Measurements from ENCODE around the gene GDPD2.

The GDPD2 gene

DNA sequence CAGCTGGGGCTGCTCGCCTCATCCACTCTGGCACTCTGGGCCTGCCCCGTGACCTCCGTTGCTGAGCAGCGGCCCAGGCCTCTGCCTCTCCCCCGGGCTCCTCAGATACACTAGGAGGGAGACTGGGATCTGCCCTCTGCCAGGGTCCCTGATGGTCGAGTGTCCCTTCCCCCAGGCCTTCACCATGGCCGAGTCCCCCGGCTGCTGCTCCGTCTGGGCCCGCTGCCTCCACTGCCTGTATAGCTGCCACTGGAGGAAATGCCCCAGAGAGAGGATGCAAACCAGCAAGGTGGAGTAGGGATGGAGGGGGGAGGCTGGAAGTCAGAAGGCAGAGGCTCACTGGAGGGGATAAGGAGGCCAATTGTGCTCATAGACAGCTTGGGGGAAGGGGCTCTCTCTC lies 1.7 kb downstream of the GDPD2 start:
- Histone ChIP-seq H3K4me1 (ENCODE audit: control insufficient read depth, insufficient read depth, low read length) (peaks cover 32% of the 10 kb centered on the region), H3K27ac (ENCODE audit: insufficient read depth, low read depth, low read length, poor library complexity, severe bottlenecking) (peak overlapping the region; percentile 26), H3K27me3 (ENCODE audit: control insufficient read depth, insufficient read depth, low read length, poor library complexity, severe bottlenecking) (no peaks in the 10 kb centered on the region), H3K4me3 (ENCODE audit: insufficient read depth, low read depth, low read length) (no peak overlapping the region), H3K9me3 (ENCODE audit: control insufficient read depth, low read length) (no peaks in the 10 kb centered on the region), H3K36me3 (ENCODE audit: control insufficient read depth, insufficient read depth, low read length) (no peaks in the 10 kb centered on the region)
- WGBS, 2 experiments = 80 to 87% methylated on average over 10 of the region's 10 CpGs

DNA sequence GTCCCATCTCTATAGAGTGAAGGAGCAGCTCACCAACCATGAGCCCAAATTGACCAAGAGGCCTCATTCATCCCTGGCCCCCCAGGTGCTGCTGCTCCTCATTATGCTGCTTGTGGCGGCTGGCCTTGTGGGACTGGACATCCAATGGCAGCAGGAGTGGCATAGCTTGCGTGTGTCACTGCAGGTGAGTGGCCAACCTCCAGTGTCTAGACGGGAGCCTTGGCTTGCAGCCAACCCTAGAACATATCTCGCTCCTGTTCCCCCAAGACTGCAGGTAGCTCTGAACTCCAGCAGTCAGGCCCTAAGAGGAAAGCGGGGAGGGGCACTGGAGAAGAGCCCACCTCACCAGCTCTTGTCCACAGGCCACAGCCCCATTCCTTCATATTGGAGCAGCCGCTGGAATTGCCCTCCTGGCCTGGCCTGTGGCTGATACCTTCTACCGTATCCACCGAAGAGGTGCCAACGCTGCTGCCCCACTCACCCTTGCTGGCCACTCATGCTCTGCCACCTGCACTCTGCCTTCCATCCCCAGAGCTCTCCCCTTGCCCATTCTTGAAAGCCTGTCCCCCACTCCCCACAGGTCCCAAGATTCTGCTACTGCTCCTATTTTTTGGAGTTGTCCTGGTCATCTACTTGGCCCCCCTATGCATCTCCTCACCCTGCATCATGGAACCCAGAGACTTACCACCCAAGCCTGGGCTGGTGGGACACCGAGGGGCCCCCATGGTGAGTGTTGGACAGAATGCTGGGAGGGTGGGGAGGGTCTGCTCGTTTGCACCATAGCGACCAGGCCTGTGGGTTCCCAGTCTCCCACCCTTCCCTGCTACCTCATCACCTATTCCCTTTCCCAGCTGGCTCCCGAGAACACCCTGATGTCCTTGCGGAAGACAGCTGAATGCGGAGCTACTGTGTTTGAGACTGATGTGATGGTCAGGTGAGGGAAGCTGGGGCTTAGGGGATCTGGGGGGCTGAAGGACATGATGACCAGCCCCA lies 3.5 kb downstream of the GDPD2 start:
- Histone ChIP-seq H3K9me3 (ENCODE audit: control insufficient read depth, low read length) (no peaks in the 10 kb centered on the region), H3K4me3 (ENCODE audit: insufficient read depth, low read depth, low read length) (no peak overlapping the region), H3K27ac (ENCODE audit: insufficient read depth, low read depth, low read length, poor library complexity, severe bottlenecking) (no peak overlapping the region), H3K36me3 (ENCODE audit: control insufficient read depth, insufficient read depth, low read length) (no peaks in the 10 kb centered on the region), H3K4me1 (ENCODE audit: control insufficient read depth, insufficient read depth, low read length) (peaks cover 27% of the 10 kb centered on the region), H3K27me3 (ENCODE audit: control insufficient read depth, insufficient read depth, low read length, poor library complexity, severe bottlenecking) (no peaks in the 10 kb centered on the region)
- 93 to 95% methylated on average over 11 to 12 of the region's 15 CpGs for WGBS, 2 experiments

DNA sequence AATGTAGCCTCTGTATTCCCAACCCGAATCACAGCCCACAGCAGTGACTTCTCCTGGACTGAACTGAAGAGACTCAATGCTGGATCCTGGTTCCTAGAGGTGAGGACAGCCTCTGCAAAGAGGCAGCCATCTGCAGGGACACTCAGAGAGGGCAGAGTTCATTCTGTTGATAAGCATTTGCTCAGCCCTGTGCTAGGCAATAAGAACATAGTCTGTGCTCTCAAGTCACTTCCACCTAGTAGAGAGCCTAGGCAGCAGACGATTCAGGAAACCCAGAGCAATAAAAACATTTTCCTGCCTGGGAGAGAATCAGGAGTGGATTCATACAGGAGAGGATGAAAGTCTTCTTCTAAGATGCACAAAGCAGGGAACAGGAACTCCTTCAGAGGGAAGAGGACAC lies 4.3 kb downstream of the GDPD2 start:
- Histone ChIP-seq H3K4me1 (ENCODE audit: control insufficient read depth, insufficient read depth, low read length) (peaks cover 20% of the 10 kb centered on the region), H3K36me3 (ENCODE audit: control insufficient read depth, insufficient read depth, low read length) (no peaks in the 10 kb centered on the region)
- WGBS, 2 experiments = 91 to 98% methylated on average over 2 of the region's 2 CpGs

DNA sequence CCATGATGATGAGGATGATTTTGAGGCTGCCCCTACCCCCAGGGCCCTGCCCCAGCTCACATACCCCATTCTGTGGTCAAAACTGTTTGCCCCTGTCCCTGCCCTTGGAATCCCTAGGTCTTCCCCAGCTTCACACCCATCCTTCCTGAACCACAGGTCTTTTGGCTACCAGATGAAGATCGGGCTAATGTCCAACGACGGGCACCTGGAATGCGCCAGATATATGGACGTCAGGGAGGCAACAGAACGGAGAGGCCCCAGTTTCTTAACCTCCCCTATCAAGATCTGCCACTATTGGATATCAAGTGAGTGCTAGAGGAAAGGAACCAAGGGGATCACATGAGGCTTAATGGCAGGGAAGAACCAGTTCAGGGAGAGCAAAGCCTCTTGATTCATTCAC lies 6.6 kb downstream of the GDPD2 start:
- H3K9me3 ChIP-seq (ENCODE audit: control insufficient read depth, low read length) = no peaks in the 10 kb centered on the region
- H3K27ac ChIP-seq (ENCODE audit: insufficient read depth, low read depth, low read length, poor library complexity, severe bottlenecking) = no peak overlapping the region
- 93 to 95% methylated on average over 6 of the region's 6 CpGs for WGBS, 2 experiments
- H3K4me1 ChIP-seq (ENCODE audit: control insufficient read depth, insufficient read depth, low read length) = peaks cover 3% of the 10 kb centered on the region
- no peak overlapping the region for H3K4me3 ChIP-seq (ENCODE audit: insufficient read depth, low read depth, low read length)
- H3K36me3 ChIP-seq (ENCODE audit: control insufficient read depth, insufficient read depth, low read length) = no peaks in the 10 kb centered on the region
- H3K27me3 ChIP-seq (ENCODE audit: control insufficient read depth, insufficient read depth, low read length, poor library complexity, severe bottlenecking) = no peaks in the 10 kb centered on the region

More for the DNA sequence above, 4.3 kb downstream of the GDPD2 start:
- Histone ChIP-seq H3K4me3 (ENCODE audit: insufficient read depth, low read depth, low read length) (no peak overlapping the region), H3K27ac (ENCODE audit: insufficient read depth, low read depth, low read length, poor library complexity, severe bottlenecking) (no peak overlapping the region), H3K27me3 (ENCODE audit: control insufficient read depth, insufficient read depth, low read length, poor library complexity, severe bottlenecking) (no peaks in the 10 kb centered on the region), H3K9me3 (ENCODE audit: control insufficient read depth, low read length) (no peaks in the 10 kb centered on the region)

DNA sequence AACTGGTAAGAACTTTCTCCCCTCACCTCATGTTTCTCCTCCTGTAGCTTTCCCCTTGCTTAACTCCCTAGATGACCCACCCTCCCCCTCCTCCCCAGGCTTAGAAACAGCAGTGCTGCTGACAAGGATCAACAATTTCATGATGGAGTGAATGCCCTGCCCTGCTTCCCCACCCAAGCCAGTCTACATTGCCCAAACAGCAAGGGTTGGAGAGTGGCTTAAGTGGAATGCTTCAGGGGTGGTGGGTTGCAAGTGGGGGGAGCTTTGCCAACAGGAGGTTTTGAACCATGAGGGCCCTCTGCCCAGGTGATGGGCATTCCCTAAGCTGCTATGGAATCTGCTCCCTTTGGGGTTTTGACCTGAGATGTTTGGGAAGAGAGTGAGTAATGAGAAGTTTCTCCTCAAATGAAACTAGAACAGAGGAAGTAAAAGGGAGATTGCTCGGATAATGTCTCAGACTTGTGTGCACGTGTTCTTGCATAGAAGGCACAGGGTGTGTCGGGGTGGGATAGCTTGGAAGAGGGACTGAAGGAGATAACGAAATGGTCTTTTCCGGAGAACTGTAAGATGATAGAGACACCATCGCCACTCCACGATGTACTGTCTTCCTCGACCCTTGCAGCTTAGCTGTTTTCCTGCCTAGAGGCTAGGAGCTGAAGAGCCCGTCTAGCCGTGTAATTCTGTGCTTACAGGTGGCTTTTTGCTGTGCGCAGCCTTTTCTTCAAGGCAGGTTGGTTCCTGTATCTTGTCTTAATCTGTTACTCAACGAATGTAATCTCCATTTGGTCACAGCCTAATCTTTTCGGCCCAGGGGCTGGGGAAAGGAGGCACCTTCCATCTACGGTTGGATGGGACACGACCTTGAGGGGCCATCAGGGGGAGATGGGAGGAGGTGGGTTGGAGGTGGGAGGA lies 10.1 kb downstream of the GDPD2 start:
- Histone ChIP-seq H3K4me1 (ENCODE audit: control insufficient read depth, insufficient read depth, low read length) (peaks cover 12% of the 10 kb centered on the region), H3K36me3 (ENCODE audit: control insufficient read depth, insufficient read depth, low read length) (no peaks in the 10 kb centered on the region), H3K4me3 (ENCODE audit: insufficient read depth, low read depth, low read length) (peak overlapping the region; percentile 63), H3K27me3 (ENCODE audit: control insufficient read depth, insufficient read depth, low read length, poor library complexity, severe bottlenecking) (no peaks in the 10 kb centered on the region), H3K9me3 (ENCODE audit: control insufficient read depth, low read length) (no peaks in the 10 kb centered on the region), H3K27ac (ENCODE audit: insufficient read depth, low read depth, low read length, poor library complexity, severe bottlenecking) (no peak overlapping the region)
- WGBS, 2 experiments = 78 to 79% methylated on average over 15 of the region's 15 CpGs

DNA sequence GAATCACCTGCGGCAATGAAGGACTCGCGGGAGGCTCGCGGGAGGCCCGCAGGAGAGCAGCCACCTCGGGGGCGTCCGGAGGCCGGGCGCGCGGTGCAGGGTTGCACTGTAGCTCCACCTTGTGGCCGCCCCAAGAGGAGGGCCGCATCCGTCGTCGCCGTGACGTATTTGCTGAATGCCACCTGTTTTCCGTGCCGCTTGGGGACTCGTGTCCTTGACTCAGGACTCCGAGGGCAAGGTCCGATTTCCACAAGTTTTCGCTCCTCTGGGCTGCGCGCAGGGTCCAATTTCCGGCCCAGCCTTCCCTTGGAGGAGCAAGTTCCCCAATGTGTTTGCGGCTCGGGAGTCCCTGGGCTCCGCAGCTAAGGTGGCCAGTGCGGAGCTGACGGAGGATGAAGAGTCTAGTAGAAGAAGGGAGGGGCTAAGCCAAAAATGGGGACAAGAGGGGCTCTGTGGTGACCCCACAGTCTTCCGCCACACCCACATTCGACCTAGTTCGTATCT lies 10.8 kb downstream of the GDPD2 start:
- no peaks in the 10 kb centered on the region for H3K9me3 ChIP-seq (ENCODE audit: control insufficient read depth, low read length)
- WGBS, 2 experiments = 1% methylated on average over 37 of the region's 37 CpGs

DNA sequence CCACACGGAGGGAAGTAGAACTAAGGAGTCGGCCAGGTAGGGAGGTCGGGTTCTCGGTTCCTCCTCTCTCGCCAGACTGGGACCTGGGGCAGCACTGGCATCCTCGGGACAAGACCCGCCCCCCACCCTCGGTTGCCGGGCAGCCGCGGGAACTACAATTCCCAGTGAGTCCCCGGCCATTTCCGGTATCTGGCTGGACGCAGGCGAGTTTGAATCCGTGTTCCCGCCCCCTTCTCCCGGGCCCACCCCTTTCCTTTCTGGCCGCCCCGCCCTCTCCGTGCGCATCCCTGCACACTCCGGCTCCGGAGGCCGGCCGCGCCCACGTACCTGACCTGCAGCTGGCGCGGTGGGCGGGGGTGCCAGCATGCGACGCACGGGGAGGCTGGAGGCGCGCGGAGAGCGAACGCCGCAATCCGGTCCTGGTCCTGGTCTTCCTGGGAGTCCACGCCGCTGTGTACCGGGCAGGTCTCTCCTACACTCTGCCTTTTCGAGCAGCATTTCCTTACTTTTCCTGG lies 11.3 kb downstream of the GDPD2 start:
- H3K27ac ChIP-seq (ENCODE audit: insufficient read depth, low read depth, low read length, poor library complexity, severe bottlenecking) = peak overlapping the region; percentile 74
- WGBS, 2 experiments = 0 to 1% methylated on average over 43 to 45 of the region's 45 CpGs

More for the DNA sequence above, 10.8 kb downstream of the GDPD2 start:
- Histone ChIP-seq H3K4me1 (ENCODE audit: control insufficient read depth, insufficient read depth, low read length) (peaks cover 12% of the 10 kb centered on the region), H3K27me3 (ENCODE audit: control insufficient read depth, insufficient read depth, low read length, poor library complexity, severe bottlenecking) (no peaks in the 10 kb centered on the region), H3K4me3 (ENCODE audit: insufficient read depth, low read depth, low read length) (peak overlapping the region; percentile 63), H3K27ac (ENCODE audit: insufficient read depth, low read depth, low read length, poor library complexity, severe bottlenecking) (peak overlapping the region; percentile 74), H3K36me3 (ENCODE audit: control insufficient read depth, insufficient read depth, low read length) (no peaks in the 10 kb centered on the region)

DNA sequence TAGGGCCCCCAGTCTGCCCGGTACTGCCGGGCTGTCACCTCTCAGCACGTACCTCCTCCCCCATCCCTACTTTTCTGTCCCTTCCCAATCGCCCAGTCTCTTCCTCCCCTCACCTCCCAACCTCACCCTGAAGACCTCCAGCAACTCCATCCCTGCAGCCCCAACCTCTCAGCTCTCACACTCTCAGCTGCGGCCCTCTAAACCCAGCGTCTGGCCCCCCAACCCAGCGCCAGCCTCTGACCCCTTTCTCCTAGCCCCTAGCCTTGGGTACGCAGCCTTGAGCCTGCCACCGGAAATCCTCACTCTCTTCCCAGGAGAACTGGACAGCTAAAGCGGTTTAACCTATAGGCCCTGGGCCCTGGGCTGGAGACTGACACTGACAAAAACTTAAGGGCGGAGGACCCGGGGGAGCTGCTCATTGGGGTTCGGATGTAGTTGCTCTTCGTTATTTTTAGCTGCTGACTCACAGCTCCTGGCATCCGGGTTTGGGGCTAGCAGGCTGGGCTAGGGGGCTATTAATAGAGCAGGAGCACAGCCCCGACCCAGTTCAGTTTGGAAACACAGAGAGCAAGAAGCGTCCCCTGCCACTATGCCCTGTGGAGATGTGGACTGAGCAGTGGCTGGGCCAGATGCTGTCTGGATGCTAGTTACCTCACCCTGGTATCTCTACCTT lies 11.9 kb downstream of the GDPD2 start:
- Histone ChIP-seq H3K27me3 (ENCODE audit: control insufficient read depth, insufficient read depth, low read length, poor library complexity, severe bottlenecking) (no peaks in the 10 kb centered on the region), H3K9me3 (ENCODE audit: control insufficient read depth, low read length) (no peaks in the 10 kb centered on the region), H3K4me1 (ENCODE audit: control insufficient read depth, insufficient read depth, low read length) (peaks cover 12% of the 10 kb centered on the region), H3K27ac (ENCODE audit: insufficient read depth, low read depth, low read length, poor library complexity, severe bottlenecking) (no peak overlapping the region), H3K4me3 (ENCODE audit: insufficient read depth, low read depth, low read length) (peak overlapping the region; percentile 63), H3K36me3 (ENCODE audit: control insufficient read depth, insufficient read depth, low read length) (no peaks in the 10 kb centered on the region)
- 24 to 27% methylated on average over 17 of the region's 17 CpGs for WGBS, 2 experiments

More for the DNA sequence above, 11.3 kb downstream of the GDPD2 start:
- no peaks in the 10 kb centered on the region for H3K36me3 ChIP-seq (ENCODE audit: control insufficient read depth, insufficient read depth, low read length)
- H3K4me1 ChIP-seq (ENCODE audit: control insufficient read depth, insufficient read depth, low read length) = peaks cover 12% of the 10 kb centered on the region
- H3K4me3 ChIP-seq (ENCODE audit: insufficient read depth, low read depth, low read length) = peak overlapping the region; percentile 63
- H3K9me3 ChIP-seq (ENCODE audit: control insufficient read depth, low read length) = no peaks in the 10 kb centered on the region
- no peaks in the 10 kb centered on the region for H3K27me3 ChIP-seq (ENCODE audit: control insufficient read depth, insufficient read depth, low read length, poor library complexity, severe bottlenecking)

DNA sequence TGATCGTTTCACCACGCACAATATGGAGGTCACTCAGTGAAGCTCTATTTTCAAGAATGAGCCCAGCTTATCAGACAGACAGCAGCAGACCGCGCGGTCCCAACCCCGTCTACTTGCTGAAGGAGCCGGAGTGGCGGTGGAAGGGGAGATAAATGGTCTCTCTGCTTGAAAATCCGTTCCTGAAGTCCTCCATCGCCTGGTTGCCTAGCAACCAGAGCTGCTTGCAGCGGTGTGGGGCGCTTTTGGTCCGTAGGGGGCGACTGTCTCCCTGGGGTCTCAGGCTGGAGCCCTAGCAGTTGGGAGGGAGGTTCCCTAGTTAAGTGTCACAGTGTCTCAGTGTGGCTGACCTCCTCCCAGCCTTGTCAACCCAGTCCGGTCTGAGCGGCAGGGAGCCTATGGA lies 13.2 kb downstream of the GDPD2 start:
- no peak overlapping the region for H3K27ac ChIP-seq (ENCODE audit: insufficient read depth, low read depth, low read length, poor library complexity, severe bottlenecking)
- no peaks in the 10 kb centered on the region for H3K27me3 ChIP-seq (ENCODE audit: control insufficient read depth, insufficient read depth, low read length, poor library complexity, severe bottlenecking)
- no peaks in the 10 kb centered on the region for H3K9me3 ChIP-seq (ENCODE audit: control insufficient read depth, low read length)
- H3K4me3 ChIP-seq (ENCODE audit: insufficient read depth, low read depth, low read length) = no peak overlapping the region
- H3K4me1 ChIP-seq (ENCODE audit: control insufficient read depth, insufficient read depth, low read length) = peaks cover 12% of the 10 kb centered on the region
- H3K36me3 ChIP-seq (ENCODE audit: control insufficient read depth, insufficient read depth, low read length) = no peaks in the 10 kb centered on the region
- 17 to 20% methylated on average over 16 of the region's 16 CpGs for WGBS, 2 experiments

Measured in ectodermal cell (in vitro differentiated cells).